ENCODE results near the gene PTHLH.

DNA sequence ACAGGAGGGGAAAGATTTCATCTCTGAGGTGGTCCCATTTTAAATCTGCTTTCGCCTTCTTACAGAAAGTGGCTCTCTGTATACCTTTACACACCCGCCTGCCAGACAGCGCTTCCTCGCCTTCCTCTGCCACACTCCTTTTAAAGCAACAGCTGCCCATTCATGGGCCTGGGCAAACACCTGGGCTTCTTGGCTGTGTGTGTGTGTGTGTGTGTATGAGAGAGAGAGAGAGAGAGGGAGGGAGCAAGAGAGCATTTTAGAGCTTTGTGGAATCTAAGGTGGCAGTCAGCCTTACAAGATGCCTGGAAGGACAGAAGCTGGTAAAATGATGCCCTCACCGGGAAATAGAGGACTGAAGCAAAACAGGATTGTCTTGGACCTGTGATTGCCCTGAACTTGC is 20.0 kb downstream of the PTHLH start:
- TF ChIP-seq NFATC4 (CRISPR knock-in tag; IDR thresholded peaks at IDR 0.05) (no peak), CREB1 (CRISPR knock-in tag; IDR thresholded peaks at IDR 0.05) (no peak), E2F4 (CRISPR knock-in tag; IDR thresholded peaks at IDR 0.05; ENCODE audit: borderline replicate concordance, low read depth) (no peak), ZNF263 (CRISPR knock-in tag; IDR thresholded peaks at IDR 0.05; ENCODE audit: low read depth) (no peak), JUN (CRISPR knock-in tag; IDR thresholded peaks at IDR 0.05) (no peak), GABPB1 (CRISPR knock-in tag; IDR thresholded peaks at IDR 0.05) (no peak)
- TF ChIP-seq, protein P1, sequence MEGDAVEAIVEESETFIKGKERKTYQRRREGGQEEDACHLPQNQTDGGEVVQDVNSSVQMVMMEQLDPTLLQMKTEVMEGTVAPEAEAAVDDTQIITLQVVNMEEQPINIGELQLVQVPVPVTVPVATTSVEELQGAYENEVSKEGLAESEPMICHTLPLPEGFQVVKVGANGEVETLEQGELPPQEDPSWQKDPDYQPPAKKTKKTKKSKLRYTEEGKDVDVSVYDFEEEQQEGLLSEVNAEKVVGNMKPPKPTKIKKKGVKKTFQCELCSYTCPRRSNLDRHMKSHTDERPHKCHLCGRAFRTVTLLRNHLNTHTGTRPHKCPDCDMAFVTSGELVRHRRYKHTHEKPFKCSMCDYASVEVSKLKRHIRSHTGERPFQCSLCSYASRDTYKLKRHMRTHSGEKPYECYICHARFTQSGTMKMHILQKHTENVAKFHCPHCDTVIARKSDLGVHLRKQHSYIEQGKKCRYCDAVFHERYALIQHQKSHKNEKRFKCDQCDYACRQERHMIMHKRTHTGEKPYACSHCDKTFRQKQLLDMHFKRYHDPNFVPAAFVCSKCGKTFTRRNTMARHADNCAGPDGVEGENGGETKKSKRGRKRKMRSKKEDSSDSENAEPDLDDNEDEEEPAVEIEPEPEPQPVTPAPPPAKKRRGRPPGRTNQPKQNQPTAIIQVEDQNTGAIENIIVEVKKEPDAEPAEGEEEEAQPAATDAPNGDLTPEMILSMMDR (IDR thresholded peaks at IDR 0.05) = no peak
- TF ChIP-seq, protein P2, sequence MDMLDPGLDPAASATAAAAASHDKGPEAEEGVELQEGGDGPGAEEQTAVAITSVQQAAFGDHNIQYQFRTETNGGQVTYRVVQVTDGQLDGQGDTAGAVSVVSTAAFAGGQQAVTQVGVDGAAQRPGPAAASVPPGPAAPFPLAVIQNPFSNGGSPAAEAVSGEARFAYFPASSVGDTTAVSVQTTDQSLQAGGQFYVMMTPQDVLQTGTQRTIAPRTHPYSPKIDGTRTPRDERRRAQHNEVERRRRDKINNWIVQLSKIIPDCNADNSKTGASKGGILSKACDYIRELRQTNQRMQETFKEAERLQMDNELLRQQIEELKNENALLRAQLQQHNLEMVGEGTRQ (CRISPR knock-in tag; IDR thresholded peaks at IDR 0.05) = no peak
- TF ChIP-seq, protein P3, sequence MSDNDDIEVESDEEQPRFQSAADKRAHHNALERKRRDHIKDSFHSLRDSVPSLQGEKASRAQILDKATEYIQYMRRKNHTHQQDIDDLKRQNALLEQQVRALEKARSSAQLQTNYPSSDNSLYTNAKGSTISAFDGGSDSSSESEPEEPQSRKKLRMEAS (CRISPR knock-in tag; IDR thresholded peaks at IDR 0.05) = no peak
